Stimulated activated effector memory CD8-positive, alpha-beta T cell treated with anti-CD3 and anti-CD28 coated beads, Interleukin-12 subunit alpha, Interleukin-12 subunit beta, amount 100 ng/mL, for 72 hours (primary cell): ENCODE data around the gene PLEKHG5.

ENCODE experiments used
- ATAC-seq: fragments of 150-1000 bp; cut with Tn5 transposase; 2 replicates; pipeline ENCODE4 v1.10.0; 2021
- DNase-seq, 2 donors: peaks; one replicate each; pipeline ENCODE4 v3.0.0; 2021 to 2022; ENCODE audit warnings: low spot score in 2 of 2
- H3K27ac Mint-ChIP-seq: one replicate; pipeline ENCODE4 v1.8.0; 2022; ENCODE audit warnings: mild to moderate bottlenecking, mixed read lengths
- H3K36me3 Mint-ChIP-seq: one replicate; pipeline ENCODE4 v1.8.0; 2022; ENCODE audit warnings: mild to moderate bottlenecking, mixed read lengths
- H3K4me1 Mint-ChIP-seq: one replicate; pipeline ENCODE4 v1.8.0; 2022; ENCODE audit warnings: mixed read lengths
- H3K4me3 Mint-ChIP-seq: one replicate; pipeline ENCODE4 v1.8.0; 2022; ENCODE audit warnings: mild to moderate bottlenecking, mixed read lengths
- H3K9me3 Mint-ChIP-seq: one replicate; pipeline ENCODE4 v1.8.0; 2022; ENCODE audit warnings: mixed read lengths

Gene PLEKHG5

GRCh38 chr1:6426972-6427350, 64.5 kb downstream of the PLEKHG5 start:
- H3K4me1 Mint-ChIP-seq = peaks cover 9% of the 10 kb centered on the region
- no peak overlapping the region for H3K27ac Mint-ChIP-seq
- no peaks in the 10 kb centered on the region for H3K36me3 Mint-ChIP-seq
- DNase-seq (no peak), ATAC-seq (no peak)
- H3K9me3 Mint-ChIP-seq = no peaks in the 10 kb centered on the region
- H3K4me3 Mint-ChIP-seq = no peak overlapping the region

GRCh38 chr1:6426277-6426971, 65.0 kb downstream of the PLEKHG5 start:
- DNase-seq (no peak), ATAC-seq (no peak)
- Mint-ChIP-seq H3K36me3 (no peaks in the 10 kb centered on the region), H3K9me3 (no peaks in the 10 kb centered on the region), H3K27ac (no peak overlapping the region), H3K4me3 (no peak overlapping the region), H3K4me1 (peaks cover 13% of the 10 kb centered on the region)

GRCh38 chr1:6425658-6426057, 65.8 kb downstream of the PLEKHG5 start:
- Mint-ChIP-seq H3K4me3 (no peak overlapping the region), H3K27ac (no peak overlapping the region), H3K4me1 (peaks cover 19% of the 10 kb centered on the region), H3K36me3 (no peaks in the 10 kb centered on the region), H3K9me3 (no peaks in the 10 kb centered on the region)
- DNase-seq (no peak), ATAC-seq (no peak)

GRCh38 chr1:6424619-6425593, 66.6 kb downstream of the PLEKHG5 start, which contains the start of gene ESPN:
ESPN (plus strand) TSS chr1:6424776; CDS start chr1:6424956, 180 bp downstream.
- ATAC-seq = peak; percentile 22
- H3K4me3 Mint-ChIP-seq = peak within 1 kb of the TSS; percentile 70
- no peak within 1 kb of the TSS for H3K27ac Mint-ChIP-seq
- no peaks in the 10 kb centered on the region for H3K9me3 Mint-ChIP-seq
- no peak for DNase-seq
- no peaks in the 10 kb centered on the region for H3K36me3 Mint-ChIP-seq
- peaks cover 19% of the 10 kb centered on the region for H3K4me1 Mint-ChIP-seq

- Mint-ChIP-seq H3K4me3 (peak overlapping the region; percentile 70), H3K4me1 (peaks cover 19% of the 10 kb centered on the region), H3K36me3 (no peaks in the 10 kb centered on the region), H3K27ac (no peak overlapping the region), H3K9me3 (no peaks in the 10 kb centered on the region)
- no peak for DNase-seq
- no peak for ATAC-seq
Observed at GRCh38 chr1:6424000-6424565, 67.4 kb downstream of the PLEKHG5 start.

GRCh38 chr1:6423321-6423999, 68.0 kb downstream of the PLEKHG5 start:
- ATAC-seq (peak; percentile 75), DNase-seq (peak; percentile 55 to 83)
- Mint-ChIP-seq H3K27ac (no peak overlapping the region), H3K9me3 (no peaks in the 10 kb centered on the region), H3K36me3 (no peaks in the 10 kb centered on the region), H3K4me3 (peak overlapping the region; percentile 70), H3K4me1 (peaks cover 19% of the 10 kb centered on the region)

GRCh38 chr1:6421266-6421665, 70.2 kb downstream of the PLEKHG5 start:
- DNase-seq (no peak), ATAC-seq (no peak)
- Mint-ChIP-seq H3K36me3 (no peaks in the 10 kb centered on the region), H3K4me3 (no peak overlapping the region), H3K27ac (no peak overlapping the region), H3K9me3 (no peaks in the 10 kb centered on the region), H3K4me1 (peaks cover 19% of the 10 kb centered on the region)

GRCh38 chr1:6420454-6421042, 70.9 kb downstream of the PLEKHG5 start:
- no peak for ATAC-seq
- no peak overlapping the region for H3K27ac Mint-ChIP-seq
- H3K9me3 Mint-ChIP-seq = no peaks in the 10 kb centered on the region
- no peak for DNase-seq
- peaks cover 19% of the 10 kb centered on the region for H3K4me1 Mint-ChIP-seq
- H3K36me3 Mint-ChIP-seq = no peaks in the 10 kb centered on the region
- H3K4me3 Mint-ChIP-seq = peak overlapping the region; percentile 59

- Mint-ChIP-seq H3K9me3 (no peaks in the 10 kb centered on the region), H3K36me3 (no peaks in the 10 kb centered on the region), H3K27ac (no peak within 1 kb of the TSS), H3K4me3 (peak within 1 kb of the TSS; percentile 59), H3K4me1 (peaks cover 19% of the 10 kb centered on the region)
- ATAC-seq (peak; percentile 33), DNase-seq (no peak)
Observed at GRCh38 chr1:6419804-6420453, 71.5 kb downstream of the PLEKHG5 start, which contains the start of gene HES2. HES2 (minus strand) TSS chr1:6419919; CDS start chr1:6419820, 99 bp downstream.

- no peak for DNase-seq
- no peak for ATAC-seq
- Mint-ChIP-seq H3K27ac (no peak overlapping the region), H3K36me3 (no peaks in the 10 kb centered on the region), H3K4me1 (peaks cover 21% of the 10 kb centered on the region), H3K4me3 (peak overlapping the region; percentile 59), H3K9me3 (no peaks in the 10 kb centered on the region)
Observed at GRCh38 chr1:6419397-6419803, 72.1 kb downstream of the PLEKHG5 start.

GRCh38 chr1:6418668-6419396, 72.6 kb downstream of the PLEKHG5 start:
- no peaks in the 10 kb centered on the region for H3K9me3 Mint-ChIP-seq
- H3K27ac Mint-ChIP-seq = no peak overlapping the region
- H3K4me1 Mint-ChIP-seq = peaks cover 18% of the 10 kb centered on the region
- peak overlapping the region; percentile 59 for H3K4me3 Mint-ChIP-seq
- DNase-seq (no peak), ATAC-seq (no peak)
- no peaks in the 10 kb centered on the region for H3K36me3 Mint-ChIP-seq

GRCh38 chr1:6417961-6418667, 73.4 kb downstream of the PLEKHG5 start:
- Mint-ChIP-seq H3K36me3 (no peaks in the 10 kb centered on the region), H3K4me1 (peaks cover 17% of the 10 kb centered on the region), H3K9me3 (no peaks in the 10 kb centered on the region), H3K4me3 (no peak overlapping the region), H3K27ac (no peak overlapping the region)
- DNase-seq (no peak), ATAC-seq (no peak)
